Measurements from ENCODE around the gene FAM229A.

Gene FAM229A

DNA sequence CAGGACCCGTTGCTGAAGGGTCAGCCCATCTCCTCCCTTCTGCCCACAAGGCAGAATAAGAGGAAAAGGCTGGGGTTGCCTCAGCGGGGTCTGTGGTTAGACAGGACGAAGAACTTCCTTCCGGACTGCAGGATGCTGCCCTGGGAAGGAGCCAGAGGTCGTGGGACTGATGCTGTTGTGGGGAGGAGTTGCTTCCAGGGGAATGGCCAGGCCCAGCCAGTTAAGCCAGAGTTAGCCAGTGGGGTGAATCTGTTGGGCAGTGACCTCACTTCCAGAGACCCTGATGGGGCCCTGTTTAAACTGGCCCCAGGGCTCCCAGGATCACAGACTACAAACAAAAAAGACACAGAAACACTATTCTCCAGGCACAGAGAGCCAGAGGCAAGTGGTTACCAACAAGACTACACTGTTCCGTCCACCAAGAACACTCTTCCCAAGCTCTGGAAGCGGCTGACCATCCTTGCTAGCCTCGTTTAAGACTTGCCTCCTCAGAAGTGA, 13.0 kb downstream of the FAM229A start:
- TF ChIP-seq, protein P1, sequence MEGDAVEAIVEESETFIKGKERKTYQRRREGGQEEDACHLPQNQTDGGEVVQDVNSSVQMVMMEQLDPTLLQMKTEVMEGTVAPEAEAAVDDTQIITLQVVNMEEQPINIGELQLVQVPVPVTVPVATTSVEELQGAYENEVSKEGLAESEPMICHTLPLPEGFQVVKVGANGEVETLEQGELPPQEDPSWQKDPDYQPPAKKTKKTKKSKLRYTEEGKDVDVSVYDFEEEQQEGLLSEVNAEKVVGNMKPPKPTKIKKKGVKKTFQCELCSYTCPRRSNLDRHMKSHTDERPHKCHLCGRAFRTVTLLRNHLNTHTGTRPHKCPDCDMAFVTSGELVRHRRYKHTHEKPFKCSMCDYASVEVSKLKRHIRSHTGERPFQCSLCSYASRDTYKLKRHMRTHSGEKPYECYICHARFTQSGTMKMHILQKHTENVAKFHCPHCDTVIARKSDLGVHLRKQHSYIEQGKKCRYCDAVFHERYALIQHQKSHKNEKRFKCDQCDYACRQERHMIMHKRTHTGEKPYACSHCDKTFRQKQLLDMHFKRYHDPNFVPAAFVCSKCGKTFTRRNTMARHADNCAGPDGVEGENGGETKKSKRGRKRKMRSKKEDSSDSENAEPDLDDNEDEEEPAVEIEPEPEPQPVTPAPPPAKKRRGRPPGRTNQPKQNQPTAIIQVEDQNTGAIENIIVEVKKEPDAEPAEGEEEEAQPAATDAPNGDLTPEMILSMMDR (conservative IDR thresholded peaks at IDR 0.05; ENCODE audit: low read depth, low read length): no peak
- DNase-seq (ENCODE audit: low read depth): peak; percentile 95
- no peak overlapping the region for H3K4me3 ChIP-seq (ENCODE audit: low read depth, low read length)

DNA sequence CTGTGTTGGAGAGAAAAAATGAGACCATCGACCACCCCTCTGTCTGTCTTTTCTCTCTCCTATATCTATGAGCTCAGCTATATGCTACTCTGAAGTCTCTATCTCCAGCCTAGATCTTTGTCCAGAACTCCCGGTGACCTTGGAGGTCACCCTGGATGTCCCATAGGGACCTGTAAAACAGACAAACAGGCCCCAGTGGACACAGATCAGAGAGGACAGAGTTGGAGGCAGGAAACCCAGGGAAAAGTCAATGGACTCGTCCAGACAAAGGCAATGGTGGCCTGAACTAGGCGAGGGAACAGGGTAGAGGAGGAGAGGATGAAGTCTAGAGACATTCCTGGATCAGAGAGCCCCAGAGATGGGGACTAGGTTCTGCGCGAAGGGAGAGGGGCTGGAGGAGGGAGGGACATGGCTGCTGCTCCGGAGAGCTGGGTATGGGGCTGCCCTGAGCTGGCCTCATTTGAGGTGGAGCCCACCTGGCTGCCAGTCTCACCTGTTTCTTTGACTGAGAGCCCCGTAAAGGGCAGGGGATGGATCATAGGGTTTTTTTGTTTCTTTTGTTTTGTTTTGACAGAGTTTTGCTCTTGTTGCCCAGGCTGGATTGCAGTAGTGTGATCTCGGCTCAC, 15.6 kb downstream of the FAM229A start:
- TF ChIP-seq, protein P1 (conservative IDR thresholded peaks at IDR 0.05; ENCODE audit: low read depth, low read length): no peak
- no peak for DNase-seq (ENCODE audit: low read depth)

DNA sequence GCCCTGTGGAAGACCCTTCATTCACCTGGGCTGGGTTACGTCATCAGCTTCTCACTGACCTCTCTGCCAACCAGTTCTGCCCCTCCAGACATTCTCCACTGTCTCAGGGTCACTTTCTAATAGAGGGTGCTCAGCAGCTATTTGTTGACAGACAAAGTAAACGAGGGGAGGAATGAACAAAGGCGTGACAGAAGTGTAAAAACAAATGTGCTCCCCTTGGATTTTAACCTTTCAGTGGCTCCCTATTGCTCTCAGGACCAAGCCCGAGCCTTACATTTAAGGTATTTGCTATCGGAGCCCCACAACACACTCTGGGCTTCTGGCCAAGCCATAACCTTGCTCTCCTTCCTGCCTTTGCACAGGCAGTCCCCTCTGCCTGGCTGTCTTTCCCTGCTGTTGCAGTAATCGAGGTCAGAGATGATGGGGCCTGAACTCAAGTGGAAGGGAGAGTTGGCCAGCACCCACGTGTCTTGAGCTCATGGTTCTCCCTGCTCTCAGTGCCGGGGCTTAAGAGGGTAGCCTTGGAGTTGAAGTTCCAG, 16.9 kb downstream of the FAM229A start:
- peak; percentile 82 for DNase-seq (ENCODE audit: low read depth)

More for the DNA sequence above, 15.6 kb downstream of the FAM229A start:
- no peak overlapping the region for H3K4me3 ChIP-seq (ENCODE audit: low read depth, low read length)

DNA sequence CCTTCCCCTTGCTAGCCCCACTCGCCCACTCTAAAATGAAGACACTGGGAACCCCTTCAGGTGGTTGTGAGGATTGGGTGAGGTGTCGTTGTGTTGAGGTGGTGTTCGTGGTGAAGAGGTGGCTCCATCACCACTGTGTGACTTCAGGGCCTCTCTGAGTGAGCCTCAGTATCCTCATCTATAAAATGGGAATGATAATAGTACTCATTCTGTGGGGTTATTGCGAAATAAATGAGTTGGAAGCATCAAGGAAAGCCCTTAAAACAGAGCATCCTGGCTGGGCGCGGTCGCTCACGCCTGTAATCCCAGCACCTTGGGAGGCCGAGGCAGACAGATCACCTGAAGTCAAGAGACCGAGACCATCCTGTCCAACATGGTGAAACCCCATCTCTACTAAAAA, 19.6 kb downstream of the FAM229A start:
- no peak for DNase-seq (ENCODE audit: low read depth)
- no peak overlapping the region for H3K4me3 ChIP-seq (ENCODE audit: low read depth, low read length)
- TF ChIP-seq, protein P1 (conservative IDR thresholded peaks at IDR 0.05; ENCODE audit: low read depth, low read length): no peak

More for the DNA sequence above, 16.9 kb downstream of the FAM229A start:
- TF ChIP-seq, protein P1 (conservative IDR thresholded peaks at IDR 0.05; ENCODE audit: low read depth, low read length): no peak
- H3K4me3 ChIP-seq (ENCODE audit: low read depth, low read length): no peak overlapping the region

DNA sequence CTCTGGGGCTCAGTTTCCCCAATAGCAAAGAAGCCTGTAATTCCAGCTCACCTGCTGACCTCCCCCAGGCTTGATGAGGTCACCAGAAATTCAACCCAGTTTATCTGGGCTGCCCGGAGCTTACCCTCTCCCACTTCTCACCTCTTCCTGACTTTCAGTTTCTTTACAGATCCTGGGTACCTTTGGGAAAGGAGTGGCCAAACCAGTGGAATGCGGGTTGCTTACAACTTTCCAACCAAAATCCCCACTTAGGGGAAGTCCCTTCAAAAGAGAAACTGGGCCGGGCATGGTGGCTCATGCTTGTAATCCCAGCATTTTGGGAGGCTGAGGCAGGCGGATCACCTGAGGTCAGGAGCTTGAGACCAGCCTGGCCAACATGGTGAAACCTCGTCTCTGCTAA, 20.3 kb downstream of the FAM229A start:
- DNase-seq (ENCODE audit: low read depth): no peak
- no peak overlapping the region for H3K4me3 ChIP-seq (ENCODE audit: low read depth, low read length)
- TF ChIP-seq, protein P1 (conservative IDR thresholded peaks at IDR 0.05; ENCODE audit: low read depth, low read length): no peak

DNA sequence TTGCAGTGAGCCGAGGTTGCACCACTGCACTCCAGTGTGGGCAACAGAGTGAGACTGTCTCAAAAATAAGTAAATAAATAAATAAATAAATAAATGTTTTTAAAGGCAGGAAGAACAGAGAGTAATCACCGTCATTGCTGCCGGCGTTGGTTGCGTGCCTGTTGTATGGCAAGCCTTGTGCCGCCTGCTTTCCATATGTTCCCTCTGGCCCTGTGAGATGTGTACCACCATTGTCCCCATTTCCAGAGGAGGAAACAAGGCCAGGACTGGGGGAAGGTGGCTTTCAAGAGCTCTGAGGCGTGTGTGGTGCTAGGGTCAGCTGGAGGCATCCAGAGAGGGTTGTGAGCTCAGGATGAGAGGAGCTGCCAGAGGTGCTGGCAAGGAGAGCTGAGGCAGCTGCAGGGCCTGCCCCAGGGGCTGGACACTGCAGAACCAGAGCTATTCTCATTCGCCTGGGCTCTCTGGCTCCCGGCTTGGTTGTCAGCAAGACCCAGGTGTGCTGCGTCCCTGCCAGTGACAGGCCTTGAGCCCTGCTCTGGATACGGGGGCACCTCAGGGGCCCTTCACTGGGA, 21.0 kb downstream of the FAM229A start:
- H3K4me3 ChIP-seq (ENCODE audit: low read depth, low read length): no peak overlapping the region
- DNase-seq (ENCODE audit: low read depth): no peak
- TF ChIP-seq, protein P1 (conservative IDR thresholded peaks at IDR 0.05; ENCODE audit: low read depth, low read length): no peak

Data from choroid plexus epithelial cell (primary cell).